HepG2 (cell line): ENCODE measurements around the gene CNNM2. TPM values are rescaled to one million over a fixed set of nuclear protein-coding genes. Genes with fewer than 3 reads are reported as not detected.

Experiments used
- ATAC-seq: fragments of 200-7000 bp; cut with Tn5 transposase; 3 replicates; pipeline ENCODE4 v1.9.1; 2020; ENCODE audit warnings: mild to moderate bottlenecking, moderate library complexity
- BruUV-seq: library from RNA; stranded (reverse); fragments of 400-500 nt; replicated peaks from 2 replicates; lab custom pipeline; 2021; lab: Mats Ljungman, UMichigan
- CTCF ChIA-PET: fragments of 300-600 bp; formaldehyde crosslinking; extraction: SDS; loops from one replicate; lab custom pipeline; 2021; ENCODE audit warnings: low total read pairs, inconsistent platforms, low intra/inter-chr PET ratio; lab: Yijun Ruan, JAX
- POLR2A ChIA-PET: fragments of 350-600 bp; sonication (Branson Sonifier 250); formaldehyde crosslinking; loops from one replicate; lab custom pipeline; 2020; ENCODE audit warnings: antibody characterized with exemption, inconsistent platforms; lab: Yijun Ruan, JAX
- DNase-seq: peaks from one replicate; pipeline ENCODE4 v3.0.0-alpha.2; 2015; ENCODE audit warnings: low spot score
- FAIRE-seq: peaks from 3 replicates; lab custom pipeline; 2011; peaks lifted over from hg19 to GRCh38; lab: Jason Lieb, UNC
- H2AFZ ChIP-seq: one replicate; pipeline ENCODE4 v1.6.1; 2011; ENCODE audit warnings: low read length, inconsistent platforms
- H3K27ac ChIP-seq: fragments of 300-600 bp; 3 replicates; pipeline ENCODE4 v1.8.0; 2011; ENCODE audit warnings: mixed run types, mild to moderate bottlenecking, mixed read lengths, low read length, inconsistent platforms; ENCODE audit not compliant: insufficient read depth; ENCODE audit errors: extremely low read length
- H3K27me3 ChIP-seq, 2 experiments: fragments of 200-600 bp in 1 of 2; 2 replicates in 1 of 2; 3 replicates in 1 of 2; pipeline versions ENCODE4 v1.6.0 to v1.8.0; 2011; ENCODE audit warnings: low read length in 2 of 2, mild to moderate bottlenecking in 2 of 2, moderate library complexity in 2 of 2, inconsistent platforms in 1 of 2; ENCODE audit not compliant: insufficient read depth in 2 of 2, control insufficient read depth in 1 of 2
- H3K36me3 ChIP-seq, 2 experiments: fragments of 200-600 bp in 1 of 2; replicated peaks in 1 of 2; 2 replicates in 1 of 2; 3 replicates in 1 of 2; pipeline versions ENCODE4 v1.5.1 to v1.8.0; 2011; ENCODE audit warnings: low read length in 2 of 2, inconsistent platforms in 1 of 2; ENCODE audit not compliant: insufficient read depth in 2 of 2, control insufficient read depth in 1 of 2
- H3K4me1 ChIP-seq: 2 replicates; pipeline ENCODE4 v1.5.1; 2012; ENCODE audit warnings: low read length, inconsistent platforms; ENCODE audit not compliant: insufficient read depth
- H3K4me2 ChIP-seq: 2 replicates; pipeline ENCODE4 v1.6.0; 2011; ENCODE audit warnings: low read depth, low read length, inconsistent platforms
- H3K4me3 ChIP-seq, 3 experiments: fragments of 200-600 bp in 1 of 3; sonication (generic), shearing (Covaris generic) in 1 of 3; replicated peaks in 1 of 3; 2 replicates each; pipeline ENCODE4 v1.5.1; 2011 to 2016; ENCODE audit warnings: low read length in 3 of 3, inconsistent platforms in 2 of 3, low read depth in 2 of 3, mild to moderate bottlenecking in 2 of 3, control low read depth in 1 of 3, mixed read lengths in 1 of 3; ENCODE audit not compliant: insufficient read depth in 1 of 3
- H3K79me2 ChIP-seq: one replicate; pipeline ENCODE4 v1.6.1; 2011; ENCODE audit warnings: low read length, inconsistent platforms; ENCODE audit not compliant: insufficient read depth
- H3K9ac ChIP-seq: 2 replicates; pipeline ENCODE4 v1.6.0; 2011; ENCODE audit warnings: mild to moderate bottlenecking, low read depth, low read length, inconsistent platforms; ENCODE audit not compliant: insufficient read depth
- H3K9me3 ChIP-seq: 2 replicates; pipeline ENCODE4 v1.5.1; 2012; ENCODE audit warnings: mild to moderate bottlenecking, low read length
- H4K20me1 ChIP-seq: 2 replicates; pipeline ENCODE4 v1.6.0; 2011; ENCODE audit warnings: inconsistent platforms, mild to moderate bottlenecking, low read length, moderate library complexity; ENCODE audit not compliant: insufficient read depth
- ARNT2 ChIP-seq: sonication (generic); formaldehyde crosslinking; IDR thresholded peaks from 2 replicates; pipeline ENCODE4 v1.8.0; 2022; ENCODE audit warnings: mild to moderate bottlenecking, low read depth, missing genetic modification reagents, moderate library complexity
- ATM ChIP-seq: fragments of 450-650 bp; IDR thresholded peaks from 2 replicates; pipeline ENCODE4 v1.7.1; 2017; ENCODE audit warnings: mild to moderate bottlenecking, borderline replicate concordance
- DR1 ChIP-seq: sonication (generic); formaldehyde crosslinking; IDR thresholded peaks from 2 replicates; pipeline ENCODE4 v1.8.0; 2021; ENCODE audit warnings: mild to moderate bottlenecking, missing genetic modification reagents, inconsistent platforms
- HOXD1 ChIP-seq: sonication (generic); formaldehyde crosslinking; IDR thresholded peaks from 2 replicates; pipeline ENCODE4 v1.5.0; 2020; ENCODE audit warnings: missing genetic modification reagents
- MIER2 ChIP-seq: IDR thresholded peaks from 2 replicates; pipeline ENCODE4 v1.6.1; 2016; ENCODE audit warnings: missing biosample characterization, missing genetic modification reagents
- NBN ChIP-seq: fragments of 450-650 bp; conservative IDR thresholded peaks from 2 replicates; pipeline ENCODE4 v1.6.1; 2017
- POLR2AphosphoS5 ChIP-seq: IDR thresholded peaks from 2 replicates; pipeline ENCODE4 v1.6.1; 2012; ENCODE audit warnings: low read depth, low read length
- RBM39 ChIP-seq: fragments of 200-400 bp; formaldehyde crosslinking; IDR thresholded peaks from one replicate; pipeline ENCODE4 v1.6.1; 2018; ENCODE audit warnings: antibody characterized with exemption, mild to moderate bottlenecking, low read depth, low read length; ENCODE audit not compliant: poor library complexity, severe bottlenecking
- SP5 ChIP-seq: IDR thresholded peaks from 2 replicates; pipeline ENCODE4 v1.6.1; 2016; ENCODE audit warnings: low read depth, borderline replicate concordance
- TEAD3 ChIP-seq: optimal IDR thresholded peaks from 2 replicates; pipeline ENCODE3; 2016; ENCODE audit warnings: borderline replicate concordance
- ZNF33B ChIP-seq: sonication (generic); formaldehyde crosslinking; IDR thresholded peaks from 2 replicates; pipeline ENCODE4 v1.5.1; 2020; ENCODE audit warnings: mild to moderate bottlenecking, missing genetic modification reagents
- ZNF768 ChIP-seq: sonication (generic); formaldehyde crosslinking; IDR thresholded peaks from 2 replicates; pipeline ENCODE4 v1.4.0; 2020; ENCODE audit warnings: missing genetic modification reagents
- ZNF800 ChIP-seq: sonication (generic); formaldehyde crosslinking; IDR thresholded peaks from 2 replicates; pipeline ENCODE4 v1.4.0; 2020; ENCODE audit warnings: missing genetic modification reagents
- WGBS: methylation state at CpG from one replicate; pipeline ENCODE4 v1.1.6; 2017; ENCODE audit warnings: low lambda C conversion rate; 5-methylcytosine and 5-hydroxymethylcytosine counted together
- in situ Hi-C: cut with HindIII; loops from 2 replicates; pipeline ENCODE4 v1.10.0; 2017; ENCODE audit warnings: low pct_unique_long_range_greater_than_20kb; ENCODE audit not compliant: extremely low pct_ligation_motif_present
- intact Hi-C: fragments of 100-400 bp; cut with micrococcal nuclease; formaldehyde crosslinking; loops from one replicate; pipeline ENCODE4 v1.10.0; 2022; ENCODE audit not compliant: unreplicated experiment
- polyA plus RNA-seq, 8 experiments: library from polyadenylated mRNA; depleted of rRNA in 3 of 8; stranded (reverse) in 7 of 8; unstranded in 1 of 8; fragments of >200 nt; fragmentation: Illumina TruSeq in 4 of 8; extraction: Trizol in 4 of 8; gene quantifications; 2 replicates each; pipeline versions ENCODE4 v1.2.1 to v1.2.3, GENCODE V29; 2011 to 2016; ENCODE audit warnings: low read depth in 4 of 8, missing spikeins in 1 of 8, mixed read lengths in 1 of 8; ENCODE audit not compliant: insufficient read depth in 1 of 8
- total RNA-seq, 5 experiments: library from RNA; depleted of rRNA; stranded (reverse); fragments of >200 nt; fragmentation: Illumina TruSeq; extraction: Trizol; gene quantifications; 2 replicates each; pipeline ENCODE4 v1.2.3, GENCODE V29; 2016; ENCODE audit warnings: low read depth in 1 of 5
- TF ChIP-seq, protein P1 (sequence below): sonication (generic); formaldehyde crosslinking; IDR thresholded peaks from 2 replicates; pipeline ENCODE4 v1.8.0; 2022; ENCODE audit warnings: missing genetic modification reagents, low read depth, mild to moderate bottlenecking, borderline replicate concordance

CNNM2 gene
- total and polyA plus RNA-seq, 2 of the 13 experiments (the other 11 are each of a cell fraction or from before 2014, with no cell fraction given): 7.1 to 9.0 TPM

- peak overlapping the region; percentile 33 for H3K27ac ChIP-seq
- no peak for TF ChIP-seq ARNT2 (CRISPR knock-in tag)
- TF ChIP-seq SP5 (CRISPR knock-in tag): no peak
- no peak for TF ChIP-seq HOXD1
- TF ChIP-seq, protein P1, sequence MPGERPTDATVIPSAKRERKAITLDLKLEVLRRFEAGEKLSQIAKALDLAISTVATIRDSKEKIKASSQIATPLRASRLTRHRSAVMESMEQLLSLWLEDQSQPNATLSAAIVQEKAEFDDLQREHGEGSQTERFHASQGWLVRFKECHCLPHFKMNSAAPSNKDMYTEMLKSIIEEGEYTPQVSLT: no peak
- TF ChIP-seq ZNF768 (CRISPR knock-in tag): no peak
- no peak for TF ChIP-seq POLR2AphosphoS5
- no peak for TF ChIP-seq MIER2 (CRISPR knock-in tag)
- no peak for TF ChIP-seq NBN
- no peak for TF ChIP-seq ATM
- TF ChIP-seq RBM39: no peak
- TF ChIP-seq ZNF33B (CRISPR knock-in tag): no peak
- TF ChIP-seq DR1: no peak
- TF ChIP-seq ZNF800: no peak
- no peak for TF ChIP-seq TEAD3 (CRISPR knock-in tag)
- BruUV-seq: no TSS peak
- H3K9ac ChIP-seq: no peak overlapping the region
- no peak overlapping the region for H3K4me3 ChIP-seq
- no peaks in the 10 kb centered on the region for H3K27me3 ChIP-seq
- H3K4me2 ChIP-seq: no peak overlapping the region
- H2AFZ ChIP-seq: no peak overlapping the region
- no peaks in the 10 kb centered on the region for H4K20me1 ChIP-seq
- in situ Hi-C loops: loop anchor here (10.0 kb wide), 1 partner anchor 121 kb away; the partner anchor contains the start of gene RPEL1
- CTCF ChIA-PET: no interaction called here
- peaks cover 3 to 4% of the 10 kb centered on the region in 2 experiments; a peak in 4 of 5 replicates for H3K36me3 ChIP-seq
- H3K9me3 ChIP-seq: no peaks in the 10 kb centered on the region
- no peak for ATAC-seq
- intact Hi-C loops: no loop called here
- FAIRE-seq: no peak
- POLR2A ChIA-PET: interaction anchor here (1.0 to 3.6 kb wide), 3 partner anchors 32 to 69 kb away, joined by 4 to 10 read pairs (median 4); partner anchors contain the start of gene NT5C2
- peaks cover 30% of the 10 kb centered on the region for H3K79me2 ChIP-seq
- 75% methylated on average over 7 of the region's 7 CpGs for WGBS
- no peak for DNase-seq
- peaks cover 80% of the 10 kb centered on the region for H3K4me1 ChIP-seq
Observed at GRCh38 chr10:103123282-103124024, 205.4 kb downstream of the CNNM2 start.
